ENCODE measurements around the gene STIM1. TPM values are rescaled to one million over a fixed set of nuclear protein-coding genes. Genes with fewer than 3 reads are reported as not detected.

STIM1 gene
- polyA plus RNA-seq, 1 donor from 2014 or later, result 22.1 TPM

DNA sequence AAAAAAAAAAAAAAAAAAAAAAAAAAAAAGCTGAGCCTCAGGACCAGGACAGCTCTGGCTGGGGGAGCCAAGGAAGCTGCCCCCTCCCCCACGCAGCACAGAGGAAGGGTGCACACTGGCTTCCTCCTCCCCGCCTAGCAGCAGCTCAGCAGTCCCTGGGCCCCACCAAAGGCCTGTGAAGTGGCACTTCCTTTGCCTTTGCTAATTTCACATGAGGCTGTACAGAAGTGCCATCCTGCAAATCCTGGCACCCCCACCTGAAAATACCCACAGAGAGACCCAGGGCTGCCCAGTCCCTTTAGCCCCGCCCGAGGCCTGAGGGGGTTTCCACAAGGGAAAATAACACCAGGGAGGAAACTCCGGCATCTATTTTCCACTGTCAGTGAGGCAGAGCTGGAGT is 18.6 kb upstream of the STIM1 start:
- Mint-ChIP-seq H3K4me3 (peak overlapping the region; percentile 84 to 99 (median 96)), H3K27me3 (no peaks in the 10 kb centered on the region), H3K36me3 (no peaks in the 10 kb centered on the region), H3K27ac (peak overlapping the region; percentile 82 to 99 (median 92)), H3K9me3 (no peaks in the 10 kb centered on the region), H3K4me1 (peaks cover 46 to 72% (median 71%) of the 10 kb centered on the region in 3 donors)

DNA sequence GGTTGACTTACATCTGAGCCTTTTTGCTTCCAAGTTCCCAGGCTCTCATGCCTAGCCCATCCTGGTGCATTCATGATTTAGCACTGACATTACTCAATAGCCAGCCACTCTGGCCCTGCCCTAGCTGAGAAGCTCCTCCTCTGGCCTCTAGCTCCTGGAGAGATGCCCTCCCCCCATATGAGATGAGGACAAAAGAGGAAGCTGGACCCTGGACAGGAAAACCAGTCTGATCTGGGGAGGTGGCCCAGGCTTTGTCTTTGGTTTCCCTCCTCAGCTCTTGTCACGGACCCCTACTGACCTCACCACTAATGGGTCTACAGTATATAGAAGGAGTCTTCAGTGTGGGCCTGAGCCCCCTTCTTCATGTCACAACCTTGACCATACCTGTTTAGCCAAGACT is 17.7 kb upstream of the STIM1 start:
- H3K4me1 Mint-ChIP-seq, result peaks cover 41 to 66% (median 65%) of the 10 kb centered on the region in 3 donors
- H3K36me3 Mint-ChIP-seq, result no peaks in the 10 kb centered on the region
- peak overlapping the region; percentile 84 to 99 (median 96) for H3K4me3 Mint-ChIP-seq
- no peaks in the 10 kb centered on the region for H3K9me3 Mint-ChIP-seq
- peak overlapping the region; percentile 82 to 99 (median 93) for H3K27ac Mint-ChIP-seq
- no peaks in the 10 kb centered on the region for H3K27me3 Mint-ChIP-seq

DNA sequence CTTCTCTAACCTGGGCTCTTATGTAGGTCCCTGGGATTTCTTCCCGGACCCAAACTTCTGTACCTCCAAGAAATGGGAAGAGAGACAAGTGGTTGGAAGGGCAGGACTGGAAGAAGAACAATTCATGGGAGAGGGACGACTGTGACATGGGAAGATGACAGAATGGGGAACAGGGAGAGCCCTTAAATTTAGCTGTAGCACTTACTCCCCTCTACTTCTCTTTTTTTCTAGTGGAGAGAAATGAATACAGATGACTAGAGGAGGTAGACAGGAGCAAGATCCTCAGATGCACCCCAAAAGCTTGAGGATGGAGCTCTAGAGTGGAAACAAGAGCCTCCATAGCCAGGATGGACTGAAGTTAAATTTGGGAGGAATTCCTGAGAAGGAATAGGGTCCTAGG is 17.0 kb upstream of the STIM1 start:
- Mint-ChIP-seq H3K4me3 (peak overlapping the region; percentile 84 to 99 (median 96)), H3K9me3 (no peaks in the 10 kb centered on the region), H3K27ac (peak overlapping the region; percentile 82 to 99 (median 93)), H3K4me1 (peaks cover 37 to 61% (median 59%) of the 10 kb centered on the region in 3 donors), H3K36me3 (no peaks in the 10 kb centered on the region), H3K27me3 (no peaks in the 10 kb centered on the region)

DNA sequence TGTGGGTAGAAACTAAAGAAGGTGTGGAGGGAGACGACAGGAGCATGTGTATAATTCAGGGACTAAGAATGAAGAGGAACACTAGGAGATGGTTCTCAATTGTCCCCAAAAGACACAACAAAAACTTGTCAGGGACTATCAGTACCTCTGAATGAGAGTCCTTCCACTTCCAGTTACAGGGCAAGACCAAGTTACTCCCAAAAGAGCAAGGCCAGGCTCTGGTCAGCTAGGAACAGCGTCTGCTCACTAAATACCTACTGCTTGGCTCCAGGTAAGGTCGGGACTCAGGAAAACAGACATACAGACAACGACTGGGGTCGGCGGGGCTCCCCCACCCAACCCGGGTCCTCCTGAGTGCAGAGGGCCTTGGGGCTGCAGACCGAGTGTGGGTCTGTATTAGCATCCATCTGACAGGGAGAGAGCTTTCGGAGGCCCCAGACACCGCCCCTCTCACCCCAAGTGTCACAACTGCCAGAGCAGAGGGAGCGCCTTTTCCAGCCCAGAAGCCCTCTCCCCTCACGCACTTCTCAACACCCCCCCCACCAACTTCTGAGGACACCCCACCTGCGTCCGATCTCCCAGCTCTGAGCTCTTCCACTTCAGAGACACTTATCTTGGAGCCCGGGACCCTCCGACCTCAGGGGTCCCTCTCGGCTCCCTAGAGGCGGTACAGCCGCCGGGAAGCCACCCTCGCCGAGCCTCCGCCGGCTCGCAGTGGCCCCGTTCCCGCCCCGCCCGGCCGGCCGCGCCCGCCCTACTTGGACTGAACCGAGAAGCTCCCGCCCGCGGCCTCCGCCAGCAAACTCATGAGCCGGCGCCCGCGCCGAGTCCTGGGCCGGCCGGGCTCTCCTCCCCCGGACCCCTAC is 15.2 kb upstream of the STIM1 start:
- Mint-ChIP-seq H3K4me1 (peaks cover 19 to 45% (median 43%) of the 10 kb centered on the region in 3 donors), H3K27me3 (no peaks in the 10 kb centered on the region), H3K27ac (peak overlapping the region; percentile 82 to 99 (median 97)), H3K9me3 (no peaks in the 10 kb centered on the region), H3K36me3 (no peaks in the 10 kb centered on the region), H3K4me3 (peak overlapping the region; percentile 84 to 99 (median 96))

- Mint-ChIP-seq H3K4me3 (peak within 1 kb of the TSS; percentile 85 to 99 (median 96)), H3K27me3 (no peaks in the 10 kb centered on the region), H3K4me1 (peaks cover 15 to 38% (median 37%) of the 10 kb centered on the region in 3 donors), H3K9me3 (no peaks in the 10 kb centered on the region), H3K27ac (peak within 1 kb of the TSS; percentile 94 to 99 (median 99)), H3K36me3 (no peaks in the 10 kb centered on the region)
Measured at GRCh38 chr11:3840870-3841425, 14.5 kb upstream of the STIM1 start, which contains the start of gene RHOG. Gene RHOG (minus strand): TSS chr11:3840959. CDS start chr11:3828138, 12,821 bp downstream.

GRCh38 chr11:3841426-3842350 is 13.8 kb upstream of the STIM1 start:
- H3K27ac Mint-ChIP-seq, result peak overlapping the region; percentile 94 to 99 (median 99)
- H3K36me3 Mint-ChIP-seq, result no peaks in the 10 kb centered on the region
- peak overlapping the region; percentile 85 to 97 (median 93) for H3K4me3 Mint-ChIP-seq
- peaks cover 15 to 33% (median 33%) of the 10 kb centered on the region in 3 donors for H3K4me1 Mint-ChIP-seq
- no peaks in the 10 kb centered on the region for H3K27me3 Mint-ChIP-seq
- H3K9me3 Mint-ChIP-seq, result no peaks in the 10 kb centered on the region

GRCh38 chr11:3843326-3843725 is 12.1 kb upstream of the STIM1 start:
- no peaks in the 10 kb centered on the region for H3K36me3 Mint-ChIP-seq
- H3K9me3 Mint-ChIP-seq, result no peaks in the 10 kb centered on the region
- H3K27me3 Mint-ChIP-seq, result no peaks in the 10 kb centered on the region
- peaks cover 4 to 19% (median 19%) of the 10 kb centered on the region in 3 donors for H3K4me1 Mint-ChIP-seq
- peak overlapping the region in 2 of 4 donors; percentile 45 to 82 for H3K4me3 Mint-ChIP-seq
- H3K27ac Mint-ChIP-seq, result peak overlapping the region in 2 of 3 donors; percentile 73 to 84

GRCh38 chr11:3845246-3845645 is 10.2 kb upstream of the STIM1 start:
- no peak overlapping the region for H3K27ac Mint-ChIP-seq
- H3K4me1 Mint-ChIP-seq, result peaks cover 6 to 9% (median 7%) of the 10 kb centered on the region in 3 donors
- peak overlapping the region in 1 of 4 donors; percentile 1 for H3K4me3 Mint-ChIP-seq
- H3K9me3 Mint-ChIP-seq, result no peaks in the 10 kb centered on the region
- no peaks in the 10 kb centered on the region for H3K36me3 Mint-ChIP-seq
- H3K27me3 Mint-ChIP-seq, result no peaks in the 10 kb centered on the region

DNA sequence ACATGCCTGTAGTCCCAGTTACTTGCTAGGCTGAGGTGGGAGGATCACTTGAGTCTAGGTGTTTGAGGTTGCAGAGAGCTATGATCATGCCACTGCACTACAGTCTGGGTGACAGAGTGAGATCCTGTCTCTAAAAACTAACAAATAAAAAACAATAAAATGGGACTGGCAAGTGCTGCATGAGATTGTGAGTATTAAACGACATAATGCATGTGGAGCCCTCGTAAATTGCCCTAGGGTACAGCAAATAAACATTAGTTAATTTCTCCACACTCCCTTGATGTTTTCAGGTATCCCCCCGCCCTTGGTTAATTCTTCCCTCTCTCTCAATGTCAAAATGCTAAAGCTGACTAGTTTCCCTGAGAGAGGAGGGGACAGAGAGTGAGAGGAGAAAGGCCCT is 9.8 kb upstream of the STIM1 start:
- Mint-ChIP-seq H3K4me1 (peaks cover 6 to 9% (median 7%) of the 10 kb centered on the region in 3 donors), H3K36me3 (no peaks in the 10 kb centered on the region), H3K27ac (no peak overlapping the region), H3K4me3 (no peak overlapping the region), H3K9me3 (no peaks in the 10 kb centered on the region), H3K27me3 (no peaks in the 10 kb centered on the region)

- H3K27me3 Mint-ChIP-seq, result no peaks in the 10 kb centered on the region
- no peaks in the 10 kb centered on the region for H3K36me3 Mint-ChIP-seq
- peak overlapping the region; percentile 31 to 89 (median 41) for H3K27ac Mint-ChIP-seq
- no peaks in the 10 kb centered on the region for H3K9me3 Mint-ChIP-seq
- H3K4me3 Mint-ChIP-seq, result peak overlapping the region in 1 of 4 donors; percentile 42
- H3K4me1 Mint-ChIP-seq, result peaks cover 11 to 19% (median 14%) of the 10 kb centered on the region in 3 donors
Measured at GRCh38 chr11:3849297-3849874, 6.1 kb upstream of the STIM1 start.

- Mint-ChIP-seq H3K27me3 (no peaks in the 10 kb centered on the region), H3K36me3 (peaks cover 5% of the 10 kb centered on the region), H3K4me1 (peaks cover 30 to 44% (median 33%) of the 10 kb centered on the region in 3 donors), H3K4me3 (peak overlapping the region in 2 of 4 donors; percentile 27 to 91), H3K9me3 (no peaks in the 10 kb centered on the region), H3K27ac (peak overlapping the region; percentile 99 to 100 (median 100))
Measured at GRCh38 chr11:3853545-3853842, 2.0 kb upstream of the STIM1 start.

GRCh38 chr11:3853899-3854659 is 1.4 kb upstream of the STIM1 start:
- Mint-ChIP-seq H3K4me3 (peak overlapping the region; percentile 91 to 96 (median 94)), H3K9me3 (no peaks in the 10 kb centered on the region), H3K36me3 (peaks cover 5% of the 10 kb centered on the region), H3K27me3 (no peaks in the 10 kb centered on the region), H3K4me1 (peaks cover 35 to 49% (median 37%) of the 10 kb centered on the region in 3 donors), H3K27ac (peak overlapping the region; percentile 99 to 100 (median 100))

- Mint-ChIP-seq H3K36me3 (peaks cover 5% of the 10 kb centered on the region), H3K27me3 (no peaks in the 10 kb centered on the region), H3K4me3 (peak overlapping the region; percentile 91 to 96 (median 94)), H3K4me1 (peaks cover 35 to 48% (median 43%) of the 10 kb centered on the region in 3 donors), H3K27ac (peak overlapping the region; percentile 99 to 100 (median 100)), H3K9me3 (no peaks in the 10 kb centered on the region)
Measured at GRCh38 chr11:3854660-3854976, 846 bp upstream of the STIM1 start.
